EH (cell line): ENCODE measurements around the gene ZBTB9.
"Not testable (repeated sequence)": the region's sequence is repeated elsewhere in the genome, so short reads cannot be mapped to it uniquely, and the experiment has no call there.

Experiments used
- DNase-seq: peaks from one replicate; pipeline ENCODE4 v3.0.0-alpha.2; 2015; ENCODE audit warnings: low read depth

ZBTB9 gene

DNA sequence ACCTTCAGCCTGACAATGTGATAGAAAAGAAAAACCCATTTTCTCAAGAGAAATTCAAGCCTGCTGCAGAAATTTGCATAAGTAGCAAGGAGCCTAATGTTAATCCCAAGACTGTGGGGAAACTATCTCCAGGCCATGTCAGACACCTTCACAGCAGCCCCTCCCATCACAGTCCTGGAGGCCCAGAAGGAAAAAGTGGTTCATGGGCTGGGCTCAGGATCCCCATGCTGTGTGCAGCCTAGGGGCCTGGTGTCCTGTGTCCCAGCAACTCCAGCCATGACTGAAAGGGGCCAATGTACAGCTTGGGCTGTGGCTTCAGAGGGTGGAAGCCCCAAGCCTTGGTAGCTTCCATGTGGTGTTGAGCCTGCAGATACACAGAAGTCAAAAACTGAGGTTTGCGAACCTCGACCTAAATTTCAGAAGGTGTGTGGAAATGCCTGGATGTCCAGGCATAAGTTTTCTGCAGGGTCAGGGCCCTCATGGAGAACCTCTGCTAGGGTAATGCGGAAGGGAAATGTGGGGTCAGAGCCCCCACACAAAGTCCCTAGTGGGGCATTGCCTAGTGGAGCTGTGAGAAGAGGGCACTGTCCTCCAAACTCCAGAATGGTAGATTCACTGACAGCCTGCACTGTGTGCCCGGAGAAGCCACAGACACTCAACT lies 11.8 kb downstream of the ZBTB9 start:
- no peak for DNase-seq

DNA sequence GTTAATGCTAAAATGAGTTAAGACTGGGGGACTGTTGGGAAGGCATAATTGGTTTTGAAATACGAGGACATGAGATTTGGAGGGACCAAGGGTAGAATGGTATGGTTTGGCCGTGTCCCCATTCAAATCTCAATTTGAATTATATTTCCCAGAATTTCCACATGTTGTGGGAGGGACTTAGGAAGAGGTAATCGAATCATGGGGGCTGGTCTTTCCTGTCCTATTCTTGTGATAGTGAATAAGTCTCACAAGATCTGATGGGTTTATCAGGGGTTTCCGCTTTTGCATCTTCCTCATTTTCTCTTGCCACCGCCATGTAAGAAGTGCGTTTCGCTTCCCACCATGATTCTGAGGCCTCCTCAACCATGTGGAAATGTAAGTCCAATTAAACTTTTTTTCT lies 12.7 kb downstream of the ZBTB9 start:
- DNase-seq = no peak

DNA sequence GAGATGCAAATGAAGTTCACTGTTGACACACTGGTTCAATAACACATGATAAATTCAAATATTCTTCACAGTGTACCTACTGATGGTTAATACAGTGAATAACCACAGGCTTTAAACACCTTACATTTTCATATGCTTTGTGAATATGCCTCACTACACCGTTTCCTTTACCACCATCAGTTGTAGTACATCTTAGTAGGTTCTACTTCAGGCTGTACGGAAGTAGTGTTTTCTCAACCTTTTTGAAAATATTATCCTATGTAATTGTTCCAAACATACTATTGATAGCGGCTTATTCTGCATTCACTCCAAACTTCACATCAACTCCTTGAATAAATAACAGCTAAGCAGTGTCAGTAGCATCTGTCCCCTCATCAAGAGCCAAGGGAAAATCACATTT lies 15.3 kb downstream of the ZBTB9 start:
- no peak for DNase-seq

DNA sequence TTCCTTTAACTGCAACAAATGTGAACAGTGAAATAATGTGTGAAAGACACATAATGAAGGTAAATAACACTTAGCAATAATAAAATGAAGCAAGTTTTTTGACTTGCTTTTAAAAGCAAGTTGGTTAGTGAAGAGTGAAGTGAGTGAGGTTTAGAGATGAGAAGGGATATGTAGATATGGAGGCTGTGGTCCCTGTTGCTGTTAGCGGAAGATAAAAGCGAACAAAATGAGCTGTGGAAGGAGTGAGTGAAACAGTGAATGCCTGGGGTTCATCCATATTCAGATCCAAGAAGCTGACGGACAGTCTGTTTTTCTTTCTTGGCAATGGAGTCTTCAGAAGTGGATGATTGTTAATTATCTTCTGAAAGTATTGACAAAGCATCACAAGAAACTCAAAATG lies 23.5 kb downstream of the ZBTB9 start:
- DNase-seq = no peak

DNA sequence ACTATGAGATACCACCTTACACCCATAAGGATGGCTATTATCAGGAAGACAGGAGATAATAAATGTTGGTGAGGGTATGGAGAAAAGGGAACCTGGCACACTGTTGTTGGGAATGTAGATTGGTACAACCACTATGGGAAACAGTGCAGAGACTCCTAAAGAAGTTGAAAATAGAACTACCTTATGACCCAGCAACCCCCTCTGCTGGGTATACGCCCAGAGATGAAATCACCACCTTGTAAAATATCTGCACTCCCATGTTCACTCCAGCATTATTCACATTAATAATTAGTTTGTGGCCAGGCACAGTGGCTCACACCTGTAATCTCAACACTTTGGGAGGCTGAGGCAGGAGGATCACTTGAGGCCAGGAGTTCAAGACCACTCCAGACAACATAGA lies 26.8 kb downstream of the ZBTB9 start:
- no peak for DNase-seq

DNA sequence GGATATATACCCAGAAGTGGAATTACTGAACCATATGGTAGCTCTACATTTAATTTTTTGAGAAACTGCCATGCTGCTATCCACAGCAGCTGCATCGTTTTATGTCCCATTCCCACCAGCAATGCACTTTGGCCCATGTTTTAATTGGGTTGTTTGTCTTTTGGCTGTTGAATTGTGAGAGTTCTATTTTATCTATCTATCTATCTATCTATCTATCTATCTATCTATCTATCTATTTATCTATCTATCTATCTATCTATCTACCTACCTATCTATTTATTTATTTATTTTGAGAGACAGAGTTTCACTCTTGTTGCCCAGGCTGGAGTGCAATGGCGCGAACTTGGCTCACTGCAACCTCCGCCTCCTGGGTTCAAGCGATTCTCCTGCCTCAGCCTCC lies 28.2 kb downstream of the ZBTB9 start:
- DNase-seq = not testable (repeated sequence)

DNA sequence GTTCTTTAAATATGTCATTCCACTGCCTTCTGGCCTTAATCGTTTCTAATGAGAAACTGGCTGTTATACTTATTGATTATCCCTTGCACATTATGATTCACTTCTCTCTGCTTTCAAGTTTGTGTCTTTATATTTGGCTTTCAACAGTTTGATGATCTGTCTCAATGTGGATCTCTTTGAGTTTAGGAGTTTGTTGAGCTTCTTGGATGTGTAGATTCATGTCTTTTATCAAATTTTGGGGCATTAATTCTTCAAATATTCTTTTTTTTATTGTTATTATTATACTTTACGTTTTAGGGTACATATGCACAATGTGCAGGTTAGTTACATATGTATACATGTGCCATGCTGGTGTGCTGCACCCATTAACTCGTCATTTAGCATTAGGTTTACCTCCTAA lies 29.3 kb downstream of the ZBTB9 start:
- no peak for DNase-seq

DNA sequence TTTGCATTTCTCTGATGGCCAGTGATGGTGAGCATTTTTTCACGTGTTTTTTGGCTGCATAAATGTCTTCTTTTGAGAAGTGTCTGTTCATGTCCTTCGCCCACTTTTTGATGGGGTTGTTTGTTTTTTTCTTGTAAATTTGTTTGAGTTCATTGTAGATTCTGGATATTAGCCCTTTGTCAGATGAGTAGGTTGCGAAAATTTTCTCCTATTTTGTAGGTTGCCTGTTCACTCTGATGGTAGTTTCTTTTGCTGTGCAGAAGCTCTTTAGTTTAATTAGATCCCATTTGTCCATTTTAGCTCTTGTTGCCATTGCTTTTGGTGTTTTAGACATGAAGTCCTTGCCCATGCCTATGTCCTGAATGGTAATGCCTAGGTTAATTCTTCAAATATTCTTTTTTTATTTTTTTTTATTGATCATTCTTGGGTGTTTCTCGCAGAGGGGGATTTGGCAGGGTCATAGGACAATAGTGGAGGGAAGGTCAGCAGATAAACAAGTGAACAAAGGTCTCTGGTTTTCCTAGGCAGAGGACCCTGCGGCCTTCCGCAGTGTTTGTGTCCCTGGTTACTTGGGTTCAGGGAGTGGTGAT lies 30.4 kb downstream of the ZBTB9 start:
- not testable (repeated sequence) for DNase-seq

DNA sequence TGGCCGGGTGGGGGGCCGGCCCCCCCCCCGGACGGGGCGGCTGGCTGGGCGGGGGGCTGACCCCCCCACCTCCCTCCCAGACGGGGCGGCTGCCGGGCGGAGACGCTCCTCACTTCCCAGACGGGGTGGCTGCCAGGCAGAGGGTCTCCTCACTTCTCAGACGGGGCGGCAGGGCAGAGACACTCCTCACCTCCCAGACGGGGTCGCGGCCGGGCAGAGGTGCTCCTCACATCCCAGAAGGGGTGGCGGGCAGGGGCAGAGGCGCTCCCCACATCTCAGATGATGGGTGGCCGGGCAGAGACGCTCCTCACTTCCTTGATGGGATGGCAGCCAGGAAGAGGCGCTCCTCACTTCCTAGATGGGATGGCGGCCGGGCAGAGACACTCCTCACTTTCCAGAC lies 31.3 kb downstream of the ZBTB9 start:
- DNase-seq = not testable (repeated sequence)

DNA sequence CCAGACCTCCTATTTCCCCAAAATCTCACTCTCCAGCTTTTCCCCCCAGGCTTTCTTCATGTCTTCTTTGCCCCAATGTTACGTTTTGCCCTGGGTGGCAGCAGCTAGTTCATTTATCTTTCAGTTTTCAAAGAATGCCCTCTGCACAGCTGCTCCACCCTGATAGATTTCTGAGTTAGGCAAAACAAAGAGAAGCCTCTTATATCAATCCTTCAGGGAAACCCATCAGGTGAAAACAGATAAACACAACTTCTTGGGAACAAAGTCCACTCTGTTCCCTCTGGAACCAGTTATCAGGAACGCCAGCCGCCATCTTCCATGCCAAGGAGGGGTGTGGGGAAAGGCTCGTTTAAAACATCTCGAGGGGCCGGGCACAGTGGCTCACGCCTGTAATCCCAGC lies 34.0 kb downstream of the ZBTB9 start:
- no peak for DNase-seq

DNA sequence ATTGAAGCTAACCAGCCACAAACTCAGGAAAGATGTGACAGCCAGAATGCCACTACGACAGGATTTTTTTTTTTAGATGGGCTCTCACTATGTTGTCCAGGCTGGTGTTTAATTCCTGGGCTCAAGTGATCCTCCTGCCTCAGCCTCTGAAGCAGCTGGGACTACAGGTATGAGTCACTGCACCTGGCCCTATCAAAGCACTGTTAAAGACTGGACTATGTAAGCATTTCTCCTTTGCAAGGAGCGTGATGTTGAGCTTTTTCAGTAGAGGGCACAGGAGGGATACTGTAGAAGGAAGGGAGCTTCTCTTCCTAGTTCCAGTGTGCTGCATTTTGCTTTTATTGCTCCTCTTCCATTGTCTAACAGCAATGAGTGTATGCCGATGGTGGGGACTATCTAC lies 35.8 kb downstream of the ZBTB9 start:
- DNase-seq = no peak

DNA sequence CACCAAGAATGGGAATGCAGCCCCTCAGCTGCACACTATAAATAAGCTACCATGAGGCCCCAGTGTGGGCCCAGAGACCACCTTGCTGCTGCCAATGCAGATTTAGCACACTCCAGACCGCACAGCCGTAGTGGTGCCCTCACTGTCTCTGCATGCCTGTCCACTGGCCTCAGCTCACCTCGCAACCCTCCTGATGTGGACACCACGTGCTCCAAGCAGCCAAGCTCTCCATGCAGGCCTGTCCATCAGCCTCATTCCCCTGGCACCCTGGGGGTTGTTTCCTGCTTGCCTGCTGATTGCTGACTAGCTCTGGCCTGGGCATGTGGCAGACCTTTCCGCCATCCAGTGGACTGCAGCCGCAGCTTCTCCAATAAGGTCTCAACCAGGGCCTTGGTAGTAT lies 36.2 kb downstream of the ZBTB9 start:
- no peak for DNase-seq

DNA sequence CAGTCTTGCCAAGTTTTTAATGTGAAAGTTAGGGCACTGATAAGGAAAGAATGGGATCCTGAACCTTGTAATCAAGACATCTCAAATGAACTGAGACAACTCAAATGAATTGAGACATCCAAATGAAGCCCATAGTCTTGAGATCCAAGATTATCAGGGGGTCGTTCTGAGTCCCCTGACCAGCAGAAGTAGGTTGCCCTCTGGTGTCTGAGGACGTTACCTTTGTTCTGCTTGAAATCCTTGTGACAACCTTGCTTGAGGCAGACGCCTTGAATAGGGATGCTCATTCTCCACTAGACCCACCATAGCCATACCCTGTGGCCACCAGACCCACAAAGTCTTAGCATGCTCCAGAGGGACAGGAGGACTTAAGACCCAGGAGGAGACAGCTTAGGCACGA lies 37.7 kb downstream of the ZBTB9 start:
- no peak for DNase-seq

DNA sequence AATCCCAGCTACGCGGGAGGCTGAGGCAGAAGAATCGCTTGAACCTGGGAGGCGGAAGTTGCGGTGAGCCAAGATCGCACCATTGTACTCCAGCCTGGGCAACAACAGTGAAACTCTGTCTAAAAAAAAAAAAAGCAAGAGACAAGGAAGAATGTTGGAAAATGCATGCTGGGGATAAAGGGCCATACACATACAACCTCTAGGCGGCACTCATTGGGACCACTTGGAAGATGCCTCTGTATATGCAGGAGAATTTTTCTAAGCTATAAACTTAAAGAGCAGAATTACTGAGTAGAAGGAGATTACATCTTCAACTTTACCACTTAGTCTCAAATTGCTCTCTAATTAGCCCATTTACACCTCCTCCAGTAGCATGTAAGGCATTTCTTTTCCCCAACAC lies 42.8 kb downstream of the ZBTB9 start:
- DNase-seq = no peak

DNA sequence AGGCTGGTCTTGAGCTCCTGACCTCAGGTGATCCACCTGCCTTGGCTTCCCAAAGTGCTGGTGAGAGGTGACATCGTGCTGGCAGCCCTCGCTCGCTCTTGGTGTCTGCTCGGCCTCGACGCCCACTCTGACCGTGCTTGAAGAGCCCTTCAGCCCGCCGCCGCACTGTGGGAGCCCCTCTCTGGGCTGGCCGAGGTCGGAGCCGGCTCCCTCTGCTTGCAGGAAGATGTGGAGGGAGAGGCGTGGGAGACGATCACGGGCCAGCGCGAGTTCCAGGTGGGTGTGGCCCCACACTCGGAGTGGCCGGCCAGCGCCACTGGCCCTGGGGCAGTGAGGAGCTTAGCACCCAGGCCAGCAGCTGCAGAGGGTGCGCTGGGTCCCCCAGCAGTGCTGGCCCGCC lies 48.1 kb downstream of the ZBTB9 start:
- DNase-seq = no peak

DNA sequence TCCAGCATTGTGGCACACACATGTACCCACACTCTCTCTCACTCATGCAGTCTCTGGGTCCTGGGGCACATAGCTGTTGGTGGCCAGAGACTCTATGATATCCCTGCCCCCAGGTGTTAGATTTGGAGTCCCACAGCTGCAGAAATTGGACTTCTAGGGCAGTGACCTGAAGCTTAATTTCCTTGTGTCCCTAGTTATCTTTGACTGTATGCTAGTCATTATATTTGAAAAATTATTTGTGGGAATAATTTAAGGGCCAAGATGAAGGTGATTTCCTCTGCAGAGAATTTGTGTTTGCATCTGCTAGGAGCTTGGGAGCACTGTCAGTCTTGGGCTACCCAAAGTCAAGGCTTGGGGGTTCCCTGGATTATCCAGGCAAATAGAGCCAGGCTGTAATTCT lies 50.1 kb downstream of the ZBTB9 start:
- no peak for DNase-seq

DNA sequence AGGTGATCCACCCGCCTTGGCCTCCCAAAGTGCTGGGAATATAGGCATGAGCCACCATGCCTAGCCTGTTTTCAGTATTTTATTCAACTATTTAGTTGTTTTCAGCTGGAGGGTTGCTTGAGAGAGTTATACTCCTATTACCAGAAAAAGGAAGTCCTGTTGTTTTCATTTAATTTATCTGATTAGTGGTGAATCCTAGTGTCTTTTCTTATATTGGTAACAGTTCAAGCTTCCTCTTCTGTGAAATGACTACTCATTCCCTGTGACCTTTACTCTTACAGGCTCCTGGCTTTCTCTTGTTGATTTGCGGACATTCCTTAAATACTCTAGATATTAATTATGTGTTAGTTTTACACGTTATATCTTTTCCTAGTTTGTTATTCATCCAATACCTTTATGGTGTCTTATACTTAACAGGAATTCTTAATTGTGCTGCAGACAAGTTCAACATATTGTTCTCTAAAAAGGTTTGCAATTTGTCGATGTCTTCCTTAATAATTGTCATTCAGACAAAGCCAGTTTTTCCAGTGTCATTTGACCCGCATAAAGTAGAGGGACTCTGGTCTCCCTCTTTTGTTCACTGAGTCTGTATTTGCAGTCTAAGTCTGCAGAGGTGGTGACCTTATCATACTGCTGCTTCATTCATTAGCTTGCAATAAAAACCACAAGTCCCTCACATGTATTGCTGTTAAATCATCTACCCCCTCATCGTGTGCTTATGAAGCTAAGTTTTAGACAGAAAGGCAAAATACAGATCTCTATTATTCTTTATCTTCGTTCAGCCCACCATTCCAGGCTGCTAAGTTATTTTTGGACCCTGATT lies 51.4 kb downstream of the ZBTB9 start:
- DNase-seq = no peak
